ENCODE data around the gene TMEM200B. TPM values are rescaled to one million over a fixed set of nuclear protein-coding genes. Genes with fewer than 3 reads are reported as not detected.

Gene TMEM200B
- polyA plus RNA-seq, 2 of the 4 experiments (the other 2 are of a cell fraction) = 0.08 to 0.37 TPM

DNA sequence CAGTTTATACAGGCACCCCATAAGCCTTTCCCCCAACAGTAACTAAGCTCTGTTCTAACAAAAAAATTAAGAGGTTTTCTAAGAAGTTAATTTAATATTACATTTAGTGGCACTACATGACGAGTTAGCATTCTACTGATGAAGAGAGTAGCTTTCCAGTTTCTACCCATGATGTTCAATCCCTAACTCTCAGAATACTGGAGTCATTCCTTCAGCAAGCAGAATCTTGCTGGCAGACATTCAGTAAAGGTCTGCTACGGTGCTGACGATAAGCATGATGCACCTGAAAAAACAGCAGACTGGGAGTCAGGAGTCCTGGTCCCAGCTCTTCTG is 33.5 kb upstream of the TMEM200B start:
- POLR2A ChIA-PET = no interaction called here
- no peak for FAIRE-seq
- DNase-seq (ENCODE audit: low read depth in 1 of 2, low spot score in 1 of 2) = no peak
- no peaks in the 10 kb centered on the region for H3K9me3 ChIP-seq
- peaks cover 7% of the 10 kb centered on the region; the same call in 2 of the 3 replicates for H3K4me1 ChIP-seq
- no peak for ATAC-seq
- CTCF ChIA-PET = interaction anchor here (2.9 kb wide), 1 partner anchor 10 kb away, joined by 11 read pairs; no protein-coding TSS in a partner anchor
- H3K4me2 ChIP-seq = no peak overlapping the region
- no peak overlapping the region for H3K4me3 ChIP-seq
- TF ChIP-seq MYC (IDR thresholded peaks at IDR 0.05; ENCODE audit: borderline replicate concordance, low read length) (no peak), CHD4 (IDR thresholded peaks at IDR 0.05; ENCODE audit: borderline replicate concordance) (no peak), JUNB (IDR thresholded peaks at IDR 0.05) (no peak), ESRRA (IDR thresholded peaks at IDR 0.05; ENCODE audit: borderline replicate concordance, low read length) (no peak), HDAC2 (IDR thresholded peaks at IDR 0.05) (no peak), KDM5A (IDR thresholded peaks at IDR 0.05) (no peak), CHD2 (IDR thresholded peaks at IDR 0.05; ENCODE audit: low read length, partially characterized antibody) (no peak), EP300 (IDR thresholded peaks at IDR 0.05) (no peak), ZC3H11A (IDR thresholded peaks at IDR 0.05) (no peak), HOXA7 (CRISPR knock-in tag; IDR thresholded peaks at IDR 0.05) (no peak), FOSL2 (IDR thresholded peaks at IDR 0.05) (no peak), FOSL2 (CRISPR knock-in tag; IDR thresholded peaks at IDR 0.05) (no peak), RAD21 (conservative IDR thresholded peaks at IDR 0.05 in 1 of 2, IDR thresholded peaks at IDR 0.05 in 1 of 2) (no peak), MAFK (IDR thresholded peaks at IDR 0.05; ENCODE audit: partially characterized antibody) (no peak), POLR2AphosphoS2 (conservative IDR thresholded peaks at IDR 0.05; ENCODE audit: low read length) (no peak)
- TF ChIP-seq, protein P1, sequence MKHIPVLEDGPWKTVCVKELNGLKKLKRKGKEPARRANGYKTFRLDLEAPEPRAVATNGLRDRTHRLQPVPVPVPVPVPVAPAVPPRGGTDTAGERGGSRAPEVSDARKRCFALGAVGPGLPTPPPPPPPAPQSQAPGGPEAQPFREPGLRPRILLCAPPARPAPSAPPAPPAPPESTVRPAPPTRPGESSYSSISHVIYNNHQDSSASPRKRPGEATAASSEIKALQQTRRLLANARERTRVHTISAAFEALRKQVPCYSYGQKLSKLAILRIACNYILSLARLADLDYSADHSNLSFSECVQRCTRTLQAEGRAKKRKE (CRISPR knock-in tag; IDR thresholded peaks at IDR 0.05; ENCODE audit: low read depth) = no peak
- TF ChIP-seq, protein P2, sequence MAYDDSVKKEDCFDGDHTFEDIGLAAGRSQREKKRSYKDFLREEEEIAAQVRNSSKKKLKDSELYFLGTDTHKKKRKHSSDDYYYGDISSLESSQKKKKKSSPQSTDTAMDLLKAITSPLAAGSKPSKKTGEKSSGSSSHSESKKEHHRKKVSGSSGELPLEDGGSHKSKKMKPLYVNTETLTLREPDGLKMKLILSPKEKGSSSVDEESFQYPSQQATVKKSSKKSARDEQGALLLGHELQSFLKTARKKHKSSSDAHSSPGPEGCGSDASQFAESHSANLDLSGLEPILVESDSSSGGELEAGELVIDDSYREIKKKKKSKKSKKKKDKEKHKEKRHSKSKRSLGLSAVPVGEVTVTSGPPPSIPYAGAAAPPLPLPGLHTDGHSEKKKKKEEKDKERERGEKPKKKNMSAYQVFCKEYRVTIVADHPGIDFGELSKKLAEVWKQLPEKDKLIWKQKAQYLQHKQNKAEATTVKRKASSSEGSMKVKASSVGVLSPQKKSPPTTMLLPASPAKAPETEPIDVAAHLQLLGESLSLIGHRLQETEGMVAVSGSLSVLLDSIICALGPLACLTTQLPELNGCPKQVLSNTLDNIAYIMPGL (CRISPR knock-in tag; IDR thresholded peaks at IDR 0.05; ENCODE audit: borderline replicate concordance) = no peak
- TF ChIP-seq, protein P3, sequence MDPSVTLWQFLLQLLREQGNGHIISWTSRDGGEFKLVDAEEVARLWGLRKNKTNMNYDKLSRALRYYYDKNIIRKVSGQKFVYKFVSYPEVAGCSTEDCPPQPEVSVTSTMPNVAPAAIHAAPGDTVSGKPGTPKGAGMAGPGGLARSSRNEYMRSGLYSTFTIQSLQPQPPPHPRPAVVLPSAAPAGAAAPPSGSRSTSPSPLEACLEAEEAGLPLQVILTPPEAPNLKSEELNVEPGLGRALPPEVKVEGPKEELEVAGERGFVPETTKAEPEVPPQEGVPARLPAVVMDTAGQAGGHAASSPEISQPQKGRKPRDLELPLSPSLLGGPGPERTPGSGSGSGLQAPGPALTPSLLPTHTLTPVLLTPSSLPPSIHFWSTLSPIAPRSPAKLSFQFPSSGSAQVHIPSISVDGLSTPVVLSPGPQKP (IDR thresholded peaks at IDR 0.05; ENCODE audit: low read depth, low read length) = no peak
- TF ChIP-seq, protein P4, sequence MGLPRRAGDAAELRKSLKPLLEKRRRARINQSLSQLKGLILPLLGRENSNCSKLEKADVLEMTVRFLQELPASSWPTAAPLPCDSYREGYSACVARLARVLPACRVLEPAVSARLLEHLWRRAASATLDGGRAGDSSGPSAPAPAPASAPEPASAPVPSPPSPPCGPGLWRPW (IDR thresholded peaks at IDR 0.05) = no peak
- TF ChIP-seq, protein P5, sequence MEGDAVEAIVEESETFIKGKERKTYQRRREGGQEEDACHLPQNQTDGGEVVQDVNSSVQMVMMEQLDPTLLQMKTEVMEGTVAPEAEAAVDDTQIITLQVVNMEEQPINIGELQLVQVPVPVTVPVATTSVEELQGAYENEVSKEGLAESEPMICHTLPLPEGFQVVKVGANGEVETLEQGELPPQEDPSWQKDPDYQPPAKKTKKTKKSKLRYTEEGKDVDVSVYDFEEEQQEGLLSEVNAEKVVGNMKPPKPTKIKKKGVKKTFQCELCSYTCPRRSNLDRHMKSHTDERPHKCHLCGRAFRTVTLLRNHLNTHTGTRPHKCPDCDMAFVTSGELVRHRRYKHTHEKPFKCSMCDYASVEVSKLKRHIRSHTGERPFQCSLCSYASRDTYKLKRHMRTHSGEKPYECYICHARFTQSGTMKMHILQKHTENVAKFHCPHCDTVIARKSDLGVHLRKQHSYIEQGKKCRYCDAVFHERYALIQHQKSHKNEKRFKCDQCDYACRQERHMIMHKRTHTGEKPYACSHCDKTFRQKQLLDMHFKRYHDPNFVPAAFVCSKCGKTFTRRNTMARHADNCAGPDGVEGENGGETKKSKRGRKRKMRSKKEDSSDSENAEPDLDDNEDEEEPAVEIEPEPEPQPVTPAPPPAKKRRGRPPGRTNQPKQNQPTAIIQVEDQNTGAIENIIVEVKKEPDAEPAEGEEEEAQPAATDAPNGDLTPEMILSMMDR (IDR thresholded peaks at IDR 0.05) = no peak
- WGBS (ENCODE audit: missing lambda C conversion rate) = 91% methylated on average over 3 of the region's 3 CpGs
- H3K27ac ChIP-seq = no peak overlapping the region

DNA sequence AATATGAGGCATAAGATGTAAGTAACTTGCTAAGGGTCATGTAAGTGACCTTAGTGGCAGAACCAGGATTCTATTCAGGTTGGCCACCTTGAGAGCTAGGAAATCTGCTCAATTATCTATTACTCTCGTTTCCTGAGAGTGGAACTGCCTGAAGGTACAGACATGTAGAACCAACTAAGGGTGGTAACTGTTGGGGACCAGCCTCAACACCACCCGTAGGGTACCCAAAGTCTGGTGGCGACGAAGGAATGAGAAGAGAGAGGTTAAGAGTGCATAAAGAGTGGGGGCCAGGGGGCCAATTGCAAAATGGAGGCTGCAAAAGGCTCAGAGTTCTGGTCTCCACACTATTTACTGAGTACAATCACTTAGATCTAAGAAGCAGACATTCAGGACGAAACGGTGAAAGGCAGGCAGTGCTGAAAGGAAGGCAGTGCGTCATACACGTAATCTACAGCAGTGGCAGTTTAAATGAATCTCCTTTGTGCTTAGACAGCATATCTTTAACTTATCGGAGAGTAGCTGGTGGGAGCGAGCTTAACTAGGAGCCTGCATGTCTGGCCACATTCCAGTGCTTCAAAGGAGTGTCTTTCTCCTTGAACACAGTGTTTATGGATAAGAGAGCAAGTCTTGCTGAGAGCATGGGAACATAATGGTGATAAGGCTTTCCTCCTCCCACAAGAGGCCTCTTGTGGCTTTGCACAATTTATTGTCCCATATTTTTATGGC is 33.0 kb upstream of the TMEM200B start:
- POLR2A ChIA-PET = no interaction called here
- Histone ChIP-seq H3K4me3 (no peak overlapping the region), H3K9me3 (no peaks in the 10 kb centered on the region), H3K27ac (no peak overlapping the region), H3K4me1 (peaks cover 4% of the 10 kb centered on the region; the same call in 2 of the 3 replicates), H3K4me2 (no peak overlapping the region)
- FAIRE-seq (no peak), ATAC-seq (no peak), DNase-seq (ENCODE audit: low read depth in 1 of 2, low spot score in 1 of 2) (no peak)
- CTCF ChIA-PET = interaction anchor here (0.6 to 2.9 kb wide), 2 partner anchors 10 to 930 kb away, joined by 3 to 11 read pairs; no protein-coding TSS in a partner anchor
- WGBS (ENCODE audit: missing lambda C conversion rate) = 93% methylated on average over 10 of the region's 10 CpGs
- TF ChIP-seq, protein P6, sequence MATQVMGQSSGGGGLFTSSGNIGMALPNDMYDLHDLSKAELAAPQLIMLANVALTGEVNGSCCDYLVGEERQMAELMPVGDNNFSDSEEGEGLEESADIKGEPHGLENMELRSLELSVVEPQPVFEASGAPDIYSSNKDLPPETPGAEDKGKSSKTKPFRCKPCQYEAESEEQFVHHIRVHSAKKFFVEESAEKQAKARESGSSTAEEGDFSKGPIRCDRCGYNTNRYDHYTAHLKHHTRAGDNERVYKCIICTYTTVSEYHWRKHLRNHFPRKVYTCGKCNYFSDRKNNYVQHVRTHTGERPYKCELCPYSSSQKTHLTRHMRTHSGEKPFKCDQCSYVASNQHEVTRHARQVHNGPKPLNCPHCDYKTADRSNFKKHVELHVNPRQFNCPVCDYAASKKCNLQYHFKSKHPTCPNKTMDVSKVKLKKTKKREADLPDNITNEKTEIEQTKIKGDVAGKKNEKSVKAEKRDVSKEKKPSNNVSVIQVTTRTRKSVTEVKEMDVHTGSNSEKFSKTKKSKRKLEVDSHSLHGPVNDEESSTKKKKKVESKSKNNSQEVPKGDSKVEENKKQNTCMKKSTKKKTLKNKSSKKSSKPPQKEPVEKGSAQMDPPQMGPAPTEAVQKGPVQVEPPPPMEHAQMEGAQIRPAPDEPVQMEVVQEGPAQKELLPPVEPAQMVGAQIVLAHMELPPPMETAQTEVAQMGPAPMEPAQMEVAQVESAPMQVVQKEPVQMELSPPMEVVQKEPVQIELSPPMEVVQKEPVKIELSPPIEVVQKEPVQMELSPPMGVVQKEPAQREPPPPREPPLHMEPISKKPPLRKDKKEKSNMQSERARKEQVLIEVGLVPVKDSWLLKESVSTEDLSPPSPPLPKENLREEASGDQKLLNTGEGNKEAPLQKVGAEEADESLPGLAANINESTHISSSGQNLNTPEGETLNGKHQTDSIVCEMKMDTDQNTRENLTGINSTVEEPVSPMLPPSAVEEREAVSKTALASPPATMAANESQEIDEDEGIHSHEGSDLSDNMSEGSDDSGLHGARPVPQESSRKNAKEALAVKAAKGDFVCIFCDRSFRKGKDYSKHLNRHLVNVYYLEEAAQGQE (IDR thresholded peaks at IDR 0.05) = no peak
- TF ChIP-seq, protein P5 (IDR thresholded peaks at IDR 0.05) = no peak
- no peak for TF ChIP-seq POLR2AphosphoS2 (conservative IDR thresholded peaks at IDR 0.05; ENCODE audit: low read length)
- TF ChIP-seq, protein P2 (CRISPR knock-in tag; IDR thresholded peaks at IDR 0.05; ENCODE audit: borderline replicate concordance) = no peak

All from A549 (cell line).